Measurements from ENCODE around the gene SIGLEC11.
"Not testable (repeated sequence)": the region's sequence is repeated elsewhere in the genome, so short reads cannot be mapped to it uniquely, and the experiment has no call there.

SIGLEC11 gene

GRCh38 chr19:49981603-49982593, 20.9 kb upstream of the SIGLEC11 start:
- no peak for DNase-seq

- DNase-seq = no peak
Measured at GRCh38 chr19:49978324-49978723, 17.4 kb upstream of the SIGLEC11 start.

GRCh38 chr19:49977881-49978280, 16.9 kb upstream of the SIGLEC11 start:
- DNase-seq = no peak

DNA sequence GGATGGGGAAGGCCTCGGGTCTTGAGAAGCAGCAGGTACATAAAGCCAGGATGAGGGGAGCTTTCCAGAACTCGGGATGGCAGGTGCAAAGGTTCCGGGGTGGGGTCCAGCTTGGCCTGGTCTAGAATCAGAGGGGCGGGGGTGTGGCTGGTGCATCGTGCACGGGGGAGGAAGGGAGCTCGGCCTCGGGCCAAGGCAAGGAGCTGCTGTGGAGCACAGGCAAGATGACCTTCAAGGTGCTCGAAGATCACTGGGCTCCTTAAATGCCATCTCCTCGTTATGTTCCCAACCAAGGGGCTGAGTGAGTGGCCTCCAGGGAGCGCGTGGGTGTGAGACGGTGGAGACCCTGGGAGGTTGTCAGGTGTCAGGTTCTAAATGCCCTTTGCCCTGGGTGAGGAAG, 16.1 kb upstream of the SIGLEC11 start:
- no peak for DNase-seq

DNA sequence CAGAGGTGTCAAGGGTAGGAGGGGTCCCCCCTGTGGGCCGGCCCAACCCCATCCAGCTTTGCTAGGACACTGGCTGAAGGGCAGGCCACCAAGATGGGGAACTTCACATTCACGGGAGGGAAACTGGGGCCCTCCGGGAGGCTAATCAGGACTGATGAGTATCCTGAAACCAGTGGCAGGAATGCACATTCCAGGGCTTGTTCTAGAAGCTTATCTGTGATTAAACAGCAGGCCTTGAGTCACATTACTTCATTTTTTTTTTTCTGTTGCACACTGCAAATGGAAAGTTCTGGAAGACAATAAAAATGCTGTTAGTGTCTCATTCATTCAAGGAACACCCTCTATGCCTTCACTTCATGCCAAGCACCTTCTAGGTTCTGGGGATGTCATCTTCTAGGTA, 15.5 kb upstream of the SIGLEC11 start:
- DNase-seq = no peak

DNA sequence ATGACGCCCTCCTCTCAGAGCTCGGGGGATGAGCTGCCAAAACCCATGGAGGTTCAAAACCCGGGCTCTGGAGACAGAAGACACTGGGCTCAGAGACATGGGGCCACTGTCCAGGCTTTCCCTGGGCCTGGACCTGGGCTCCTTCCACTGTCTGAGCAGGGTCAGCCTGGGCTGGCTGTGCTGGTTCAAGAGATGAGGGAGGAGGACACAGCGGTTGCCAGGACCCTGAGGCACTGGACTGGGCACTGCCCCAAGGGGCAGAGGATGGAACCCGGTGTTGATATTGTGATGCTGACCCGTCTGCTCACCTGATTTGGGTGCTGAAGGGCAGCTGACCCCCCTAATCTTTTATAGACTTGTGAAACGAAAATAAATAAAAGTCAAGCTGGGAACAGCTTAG, 14.1 kb upstream of the SIGLEC11 start:
- no peak for DNase-seq

DNA sequence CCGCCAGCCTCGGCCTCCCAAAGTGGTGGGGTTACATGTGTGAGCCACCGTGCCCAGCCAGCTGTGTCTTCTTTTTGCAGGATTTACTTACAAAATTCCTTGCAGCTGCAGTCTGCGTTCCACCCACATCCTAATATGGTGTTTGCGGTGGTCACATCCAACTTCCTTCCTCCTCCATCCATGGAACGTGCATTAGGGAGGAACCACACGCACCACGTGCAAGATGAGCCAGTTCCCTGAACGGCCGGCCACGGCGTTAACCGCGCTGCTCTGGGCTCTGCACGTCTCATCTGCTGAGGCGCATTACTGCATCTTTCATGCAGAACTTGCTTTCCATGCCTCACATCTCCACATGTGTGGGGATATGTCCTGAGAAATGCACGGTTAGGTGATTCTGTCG, 13.0 kb upstream of the SIGLEC11 start:
- no peak for DNase-seq

GRCh38 chr19:49972841-49973240, 11.9 kb upstream of the SIGLEC11 start:
- no peak for DNase-seq

- no peak for DNase-seq
Measured at GRCh38 chr19:49971991-49972411, 11.0 kb upstream of the SIGLEC11 start.

- not testable (repeated sequence) for DNase-seq
Measured at GRCh38 chr19:49969355-49969754, 8.4 kb upstream of the SIGLEC11 start.

GRCh38 chr19:49968279-49968922, 7.4 kb upstream of the SIGLEC11 start:
- no peak for DNase-seq

DNA sequence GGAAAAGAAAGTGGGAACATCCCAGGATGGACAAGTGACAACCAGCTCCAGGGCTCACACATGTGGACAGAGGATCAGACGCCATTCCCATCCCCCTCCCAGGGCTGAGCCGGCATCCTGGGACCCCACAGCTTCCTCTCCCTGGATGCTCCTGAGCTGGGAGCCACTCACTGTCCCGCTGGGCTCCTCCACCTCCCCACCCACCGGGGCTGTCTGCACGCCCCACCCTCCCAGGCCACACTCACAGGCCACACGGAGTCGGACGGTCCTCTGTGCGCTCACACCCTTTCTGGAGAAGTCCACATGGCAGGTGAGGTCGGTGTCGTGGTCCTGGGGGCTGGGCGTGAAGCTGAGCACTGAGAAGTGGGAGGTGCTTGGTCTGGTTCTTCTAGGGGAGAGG, 1.1 kb downstream of the SIGLEC11 start:
- DNase-seq = not testable (repeated sequence)

- DNase-seq = not testable (repeated sequence)
Measured at GRCh38 chr19:49958596-49958995, 2.4 kb downstream of the SIGLEC11 start.

DNA sequence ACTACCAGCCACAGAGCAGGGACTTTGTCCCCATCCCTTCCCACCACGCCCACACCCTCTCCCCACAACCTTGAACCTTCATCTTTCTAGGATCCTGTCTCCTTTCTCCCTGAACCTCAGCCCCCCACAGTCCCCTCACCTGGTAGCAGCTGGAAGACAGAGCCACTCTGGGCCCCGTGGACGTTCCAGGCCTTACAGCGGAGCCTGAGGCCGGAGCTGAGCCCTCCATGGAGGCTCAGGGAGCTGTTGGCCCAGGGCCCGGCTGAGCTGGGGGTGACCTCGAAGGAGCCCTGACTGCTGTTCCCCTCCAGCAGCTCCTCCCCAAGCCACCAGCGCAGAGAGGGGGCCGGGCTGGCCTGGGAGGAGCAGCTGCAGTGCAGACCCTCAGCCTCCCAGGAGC, 2.8 kb downstream of the SIGLEC11 start:
- DNase-seq = not testable (repeated sequence)

DNA sequence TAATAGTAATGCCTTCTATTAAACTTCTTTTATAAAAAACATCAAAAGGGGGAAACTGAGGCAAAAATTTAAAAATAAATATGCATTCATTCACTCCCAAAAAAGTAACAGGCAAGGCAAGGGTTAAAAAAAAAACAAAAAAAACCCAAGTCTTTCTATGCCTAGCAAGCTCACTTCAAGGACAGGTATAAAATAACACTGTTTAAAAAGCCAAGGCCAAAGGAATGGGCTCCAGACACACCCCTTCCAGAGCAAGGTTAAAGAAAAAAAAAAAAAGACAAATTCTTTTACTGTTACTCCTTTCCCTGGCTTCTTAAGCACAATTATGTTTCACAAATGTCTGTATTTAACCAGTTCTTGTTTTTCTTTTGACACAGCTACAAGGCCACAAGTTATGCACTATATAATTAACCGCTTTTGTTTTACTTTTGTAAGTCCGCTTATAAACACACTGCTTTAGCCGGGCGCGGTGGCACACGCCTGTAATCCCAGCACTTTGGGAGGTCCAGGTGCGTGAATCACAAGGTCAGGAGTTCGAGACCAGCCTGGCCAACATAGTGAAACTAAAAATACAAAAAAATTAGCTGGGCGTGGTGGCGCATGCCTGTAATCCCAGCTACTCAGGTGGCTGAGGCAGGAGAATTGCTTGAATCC, 3.6 kb downstream of the SIGLEC11 start:
- peak; percentile 28 for DNase-seq

DNA sequence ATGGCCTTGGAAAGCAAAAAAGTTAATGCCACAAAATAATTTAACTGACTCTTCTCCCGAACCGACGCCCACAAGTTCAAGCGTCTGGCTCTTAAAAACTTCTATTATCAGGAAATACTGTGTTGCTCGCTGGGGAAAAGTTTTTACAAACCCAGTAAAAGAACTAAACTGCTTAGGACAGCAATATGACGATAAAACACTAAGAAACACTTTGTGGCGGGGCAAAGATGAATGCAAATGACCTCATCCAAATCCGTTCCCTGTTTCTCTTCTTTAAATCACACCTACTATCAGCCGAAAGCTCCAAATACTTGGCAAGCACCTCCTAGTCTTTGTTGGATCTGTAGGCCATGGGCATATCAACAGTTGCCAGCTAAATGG, 4.9 kb downstream of the SIGLEC11 start:
- DNase-seq = no peak

GRCh38 chr19:49954933-49955332, 6.0 kb downstream of the SIGLEC11 start:
- peak; percentile 13 for DNase-seq

- no peak for DNase-seq
Measured at GRCh38 chr19:49954092-49954829, 6.7 kb downstream of the SIGLEC11 start.

- no peak for DNase-seq
Measured at GRCh38 chr19:49953416-49953815, 7.6 kb downstream of the SIGLEC11 start.

DNA sequence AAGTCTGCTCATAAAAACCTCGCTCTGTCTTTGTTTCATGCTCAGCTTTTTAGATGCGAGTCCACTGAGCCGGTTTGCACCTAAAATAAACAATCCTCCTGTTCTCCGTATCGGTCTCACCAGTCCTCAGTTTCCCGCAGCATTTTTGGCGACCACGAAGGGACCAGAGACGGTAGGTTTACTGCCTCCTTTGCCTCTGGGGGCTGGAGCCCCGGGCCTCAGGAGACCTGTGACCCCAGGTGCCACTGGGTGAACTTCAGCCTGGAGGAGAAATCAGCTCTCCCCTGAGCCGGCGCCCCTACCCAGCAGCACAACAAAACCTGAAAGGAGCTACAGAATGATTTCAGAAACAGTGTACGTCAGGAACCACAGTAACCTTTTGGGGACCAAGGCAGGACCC, 8.1 kb downstream of the SIGLEC11 start:
- DNase-seq = no peak

GRCh38 chr19:49952479-49952836, 8.5 kb downstream of the SIGLEC11 start:
- DNase-seq = no peak

DNA sequence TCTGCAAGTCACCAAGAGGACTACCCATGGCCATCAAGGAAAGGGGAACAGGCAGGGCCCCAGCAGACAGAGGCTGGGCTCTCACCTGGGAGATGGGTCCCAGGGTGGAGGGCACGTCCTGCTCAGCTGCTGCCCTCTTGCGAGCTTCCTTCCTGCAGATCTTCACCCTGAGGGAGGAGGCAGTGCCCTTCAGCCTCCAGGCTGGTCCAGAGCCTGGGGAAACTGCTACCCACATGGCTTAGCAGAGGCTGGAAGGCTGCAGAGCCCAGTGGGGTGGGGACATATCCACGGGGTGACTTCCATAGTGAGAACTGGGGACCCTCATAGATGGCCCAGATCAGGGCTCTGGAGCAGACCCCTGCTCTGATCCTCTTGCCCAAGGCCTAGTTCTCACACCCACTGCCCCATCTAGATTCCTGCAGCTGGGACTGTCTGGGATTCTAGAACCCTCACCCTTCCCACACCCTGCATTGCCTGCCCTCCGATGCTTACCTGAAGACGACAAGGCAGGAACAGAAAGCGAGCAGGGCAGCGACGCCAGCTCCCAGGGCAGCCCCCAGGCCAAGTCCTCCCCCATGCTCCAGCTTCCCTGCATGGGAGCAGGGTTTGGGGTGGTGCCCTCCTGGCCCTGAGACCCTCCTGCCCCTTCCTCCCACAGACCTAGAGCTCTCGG, 9.0 kb downstream of the SIGLEC11 start:
- no peak for DNase-seq
